Mesenteric fat pad (tissue), 1 donor: Measurements from ENCODE around the gene NDRG3. TPM values are rescaled to one million over a fixed set of nuclear protein-coding genes. Genes with fewer than 3 reads are reported as not detected.
A peak's percentile ranks its signal among the peaks of the same experiment; 100 is the strongest.
"Not testable (repeated sequence)": the region's sequence is repeated elsewhere in the genome, so short reads cannot be mapped to it uniquely, and the experiment has no call there.

Experiments used
- DNase-seq: peaks from one replicate; pipeline ENCODE4 v3.0.0-alpha.2; 2020; ENCODE audit warnings: low spot score
- total RNA-seq: library from RNA; stranded (reverse); fragmentation: NEBNext Ultra II Directional; extraction: Animal tissue kit (Norgen Biotek cat#: 25700); gene quantifications from one replicate; pipeline ENCODE4 v1.2.1, GENCODE V29; 2021
- donor health status: DM: yes; HTN: yes; CAD: no.

The NDRG3 gene
- total RNA-seq, 1 donor from 2014 or later, result 18.6 TPM

DNA sequence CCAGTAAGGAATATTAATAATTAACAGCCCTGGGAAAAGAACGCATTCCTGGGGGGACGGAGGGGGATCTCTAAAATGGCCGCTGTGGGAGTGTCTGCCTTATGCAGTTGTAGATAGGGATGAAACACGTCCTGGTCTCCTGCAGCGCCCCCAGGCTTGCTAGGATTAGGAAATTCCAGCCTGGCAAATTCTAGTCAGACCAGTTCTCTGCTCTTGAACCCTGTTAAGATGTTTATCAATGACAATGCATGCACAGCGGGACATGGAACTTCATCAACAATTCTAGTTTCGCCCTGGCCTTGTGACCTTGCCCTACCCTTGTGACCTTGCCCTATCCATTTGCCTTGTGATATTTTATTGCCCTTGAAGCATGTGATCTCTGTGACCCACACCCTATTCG, 50.4 kb downstream of the NDRG3 start:
- DNase-seq, result not testable (repeated sequence)

DNA sequence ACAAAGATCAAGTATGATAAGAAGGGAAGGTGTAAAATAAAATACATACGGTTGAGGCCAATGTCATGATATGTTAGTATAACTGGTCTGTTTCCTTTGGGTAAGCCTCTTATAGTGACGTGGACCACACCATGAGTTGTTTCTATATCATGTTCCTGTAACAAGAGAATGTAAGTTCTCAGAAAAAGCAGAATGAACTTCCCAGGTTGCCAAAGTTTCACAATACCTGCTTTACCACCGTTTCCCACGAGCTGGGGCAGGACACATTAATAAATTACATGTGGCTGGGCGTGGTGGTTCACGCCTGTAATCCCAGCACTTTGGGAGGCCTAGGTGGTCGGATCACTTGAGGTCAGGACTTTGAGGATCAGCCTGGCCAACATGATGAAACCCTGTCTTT, 57.3 kb downstream of the NDRG3 start:
- no peak for DNase-seq

GRCh38 chr20:36687850-36688249, 58.0 kb downstream of the NDRG3 start:
- DNase-seq, result no peak

GRCh38 chr20:36686944-36687343, 58.9 kb downstream of the NDRG3 start:
- DNase-seq, result no peak

GRCh38 chr20:36686504-36686903, 59.4 kb downstream of the NDRG3 start:
- no peak for DNase-seq

DNA sequence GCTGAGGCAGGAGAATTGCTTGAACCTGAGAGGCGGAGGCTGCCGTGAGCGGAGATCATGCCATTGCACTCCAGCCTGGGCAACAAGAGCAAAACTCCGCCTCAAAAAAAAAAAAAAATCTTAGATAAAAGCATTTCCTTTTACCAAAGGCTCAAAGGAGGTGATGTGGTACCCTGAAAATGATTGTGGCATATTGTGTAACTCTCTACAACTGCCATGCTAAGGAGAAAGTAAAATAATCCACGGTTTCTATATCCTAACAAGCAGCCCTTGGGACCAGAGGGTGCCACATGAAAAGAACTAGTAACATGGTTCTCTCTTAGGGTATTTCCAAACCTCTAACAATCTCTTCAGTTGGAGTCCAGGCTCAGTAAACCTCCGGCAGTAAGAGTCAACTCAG, 61.1 kb downstream of the NDRG3 start:
- DNase-seq, result no peak

DNA sequence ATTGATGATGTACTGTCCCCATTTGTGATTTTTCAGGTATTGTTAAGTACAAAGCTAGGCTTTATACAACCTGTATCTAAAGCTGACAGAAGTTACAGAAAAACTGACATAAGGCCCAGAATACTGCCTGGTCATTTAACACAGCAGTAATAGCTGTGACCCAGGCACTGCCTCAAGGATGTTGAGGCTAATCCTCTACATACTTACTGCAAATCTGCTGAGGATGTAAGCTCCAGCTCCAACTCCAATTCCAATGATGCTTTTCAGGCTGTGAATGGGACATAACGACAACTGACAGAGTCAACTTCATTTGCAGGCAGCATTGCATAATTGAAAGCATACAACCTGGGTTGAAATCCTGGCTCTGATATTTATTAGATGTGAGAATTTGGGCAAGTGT, 63.6 kb downstream of the NDRG3 start:
- DNase-seq, result no peak

DNA sequence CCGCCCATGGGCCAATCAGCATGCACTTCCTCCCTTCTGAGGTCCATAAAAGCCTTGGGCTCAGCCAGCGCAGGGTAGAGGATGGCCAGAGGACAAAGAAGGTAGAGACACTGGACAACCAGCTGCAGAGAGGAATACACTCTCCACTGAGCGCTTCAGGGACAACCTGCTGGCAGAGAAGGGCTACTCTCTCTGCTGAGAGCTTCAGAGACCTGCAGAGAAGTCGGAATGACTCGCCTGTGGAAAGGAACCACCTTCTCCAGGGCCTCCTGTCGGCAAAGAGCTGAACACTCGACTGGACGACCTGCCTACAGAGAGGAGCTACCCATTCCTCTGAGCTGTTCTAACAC, 68.5 kb downstream of the NDRG3 start:
- no peak for DNase-seq

DNA sequence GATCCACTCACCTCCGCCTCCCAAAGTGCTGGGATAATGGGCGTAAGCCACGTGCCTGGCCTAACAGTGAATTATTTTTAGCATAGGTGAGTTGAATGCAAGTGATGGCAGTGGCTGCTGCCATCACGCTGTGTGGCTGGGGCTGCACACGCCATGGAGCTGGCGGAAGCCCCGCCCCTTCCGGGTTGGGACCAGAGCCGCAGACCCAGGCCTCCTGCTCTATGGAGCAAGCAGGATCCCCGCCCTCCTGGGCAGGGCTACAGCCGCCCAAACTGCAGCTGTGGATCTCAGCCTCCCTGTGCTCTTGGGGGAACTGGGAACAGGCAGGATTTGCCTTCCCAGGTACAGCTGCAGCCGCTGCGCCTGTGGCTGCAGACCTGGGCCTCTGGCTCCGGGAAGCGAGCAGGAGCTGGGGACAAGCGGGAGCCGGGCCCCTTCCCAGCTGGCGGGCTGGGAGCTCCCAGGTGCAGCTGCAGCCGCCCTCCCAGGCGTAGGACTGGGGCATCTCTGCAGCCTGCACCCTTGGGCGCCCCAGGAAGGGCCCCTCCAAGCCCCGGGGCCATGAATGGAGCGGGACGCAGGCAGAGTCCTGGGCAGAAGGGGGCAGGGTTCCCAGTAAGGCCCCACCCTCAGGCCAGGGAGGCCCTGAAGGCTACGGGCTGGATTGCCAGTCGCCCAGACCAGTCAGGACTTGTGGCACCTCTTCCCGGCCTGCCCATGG, 69.0 kb downstream of the NDRG3 start:
- no peak for DNase-seq

DNA sequence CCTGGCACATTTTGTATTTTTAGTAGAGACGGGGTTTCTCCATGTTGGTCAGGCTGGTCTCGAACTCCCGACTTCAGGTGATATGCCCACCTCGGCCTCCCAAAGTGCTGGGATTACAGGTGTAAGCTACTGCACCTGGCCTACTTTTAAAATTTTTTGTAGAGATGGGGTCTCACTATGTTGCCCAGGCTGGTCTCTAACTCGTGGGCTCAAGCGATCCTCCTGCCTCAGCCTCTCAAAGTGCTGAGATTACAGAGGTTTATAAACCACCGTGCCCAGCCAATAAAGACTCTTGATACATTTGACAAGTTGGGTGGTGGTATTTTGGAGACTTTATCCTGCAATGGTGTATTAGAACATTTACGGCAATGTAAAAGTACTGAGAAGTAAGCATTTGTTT, 70.3 kb downstream of the NDRG3 start:
- not testable (repeated sequence) for DNase-seq

- no peak for DNase-seq
Measured at GRCh38 chr20:36672991-36673390, 72.9 kb downstream of the NDRG3 start.

GRCh38 chr20:36670665-36671357, 75.1 kb downstream of the NDRG3 start:
- no peak for DNase-seq

DNA sequence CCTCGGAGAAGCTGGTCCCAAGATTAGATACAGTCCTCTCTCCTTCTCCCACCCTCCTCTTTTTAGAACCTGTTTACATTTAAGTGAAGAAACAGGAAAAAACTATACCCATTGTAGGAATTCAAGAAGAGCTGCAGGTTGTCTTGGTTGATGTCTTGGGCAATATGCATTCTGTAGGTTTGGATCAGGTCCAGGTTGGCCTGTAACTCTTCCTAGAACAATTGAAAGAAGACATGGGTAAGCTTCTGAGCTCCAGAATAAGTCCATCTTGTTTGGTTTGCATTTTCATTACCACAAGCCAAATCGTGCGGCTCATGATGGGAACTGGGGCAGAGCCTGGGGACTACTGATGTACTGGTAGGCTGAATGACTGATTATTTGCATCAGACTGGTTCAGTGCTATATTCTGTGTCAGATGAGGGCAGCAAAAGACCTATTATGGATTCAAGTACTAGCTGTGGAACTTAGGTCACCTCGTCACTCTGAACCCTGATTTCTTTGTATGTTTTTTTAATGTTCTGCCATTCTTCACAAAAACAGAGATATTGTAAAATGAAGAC, 79.6 kb downstream of the NDRG3 start:
- DNase-seq, result no peak

- no peak for DNase-seq
Measured at GRCh38 chr20:36663031-36663430, 82.9 kb downstream of the NDRG3 start.

DNA sequence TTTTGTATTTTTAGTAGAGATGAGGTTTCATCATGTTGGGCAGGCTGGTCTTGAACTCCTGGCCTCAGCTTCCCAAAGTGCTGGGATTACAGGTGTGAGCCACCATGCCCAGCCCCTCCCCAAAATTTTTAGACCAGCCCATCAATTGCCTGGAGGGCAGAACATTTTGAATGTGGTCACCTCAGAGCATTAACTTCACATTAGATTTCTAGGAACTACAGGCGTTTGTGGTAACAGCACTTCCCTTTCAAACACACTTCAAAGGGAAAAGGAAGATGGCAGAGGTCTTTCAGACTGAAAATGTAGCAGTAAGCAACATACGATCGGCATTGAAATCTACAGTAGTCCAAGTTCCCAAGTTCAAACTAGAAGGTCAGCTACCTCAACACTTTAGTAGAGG, 87.6 kb downstream of the NDRG3 start:
- peak; percentile 8 for DNase-seq

DNA sequence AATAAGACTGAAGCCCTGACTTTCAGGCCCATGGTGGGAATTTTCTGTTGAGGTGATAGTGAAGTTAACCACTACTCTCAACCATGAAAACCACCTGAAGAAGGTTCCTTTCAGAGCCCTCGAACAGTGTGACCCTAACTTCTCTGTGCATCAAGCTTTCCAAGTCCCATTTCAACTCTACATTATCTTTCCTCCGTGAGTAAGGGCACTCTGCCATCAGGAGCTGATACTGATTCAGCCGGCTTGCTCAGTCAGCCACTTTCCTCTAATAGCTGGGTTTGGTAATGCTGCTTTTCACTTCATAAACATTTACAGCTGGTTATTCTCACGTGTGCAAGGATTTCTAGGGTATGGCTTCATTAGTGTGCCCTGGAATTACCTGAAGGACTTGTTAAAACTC, 89.2 kb downstream of the NDRG3 start:
- DNase-seq, result no peak

GRCh38 chr20:36655004-36655403, 90.9 kb downstream of the NDRG3 start:
- DNase-seq, result peak; percentile 30

GRCh38 chr20:36654506-36654905, 91.4 kb downstream of the NDRG3 start:
- peak; percentile 72 for DNase-seq

- DNase-seq, result peak; percentile 39
Measured at GRCh38 chr20:36653456-36653855, 92.4 kb downstream of the NDRG3 start.

DNA sequence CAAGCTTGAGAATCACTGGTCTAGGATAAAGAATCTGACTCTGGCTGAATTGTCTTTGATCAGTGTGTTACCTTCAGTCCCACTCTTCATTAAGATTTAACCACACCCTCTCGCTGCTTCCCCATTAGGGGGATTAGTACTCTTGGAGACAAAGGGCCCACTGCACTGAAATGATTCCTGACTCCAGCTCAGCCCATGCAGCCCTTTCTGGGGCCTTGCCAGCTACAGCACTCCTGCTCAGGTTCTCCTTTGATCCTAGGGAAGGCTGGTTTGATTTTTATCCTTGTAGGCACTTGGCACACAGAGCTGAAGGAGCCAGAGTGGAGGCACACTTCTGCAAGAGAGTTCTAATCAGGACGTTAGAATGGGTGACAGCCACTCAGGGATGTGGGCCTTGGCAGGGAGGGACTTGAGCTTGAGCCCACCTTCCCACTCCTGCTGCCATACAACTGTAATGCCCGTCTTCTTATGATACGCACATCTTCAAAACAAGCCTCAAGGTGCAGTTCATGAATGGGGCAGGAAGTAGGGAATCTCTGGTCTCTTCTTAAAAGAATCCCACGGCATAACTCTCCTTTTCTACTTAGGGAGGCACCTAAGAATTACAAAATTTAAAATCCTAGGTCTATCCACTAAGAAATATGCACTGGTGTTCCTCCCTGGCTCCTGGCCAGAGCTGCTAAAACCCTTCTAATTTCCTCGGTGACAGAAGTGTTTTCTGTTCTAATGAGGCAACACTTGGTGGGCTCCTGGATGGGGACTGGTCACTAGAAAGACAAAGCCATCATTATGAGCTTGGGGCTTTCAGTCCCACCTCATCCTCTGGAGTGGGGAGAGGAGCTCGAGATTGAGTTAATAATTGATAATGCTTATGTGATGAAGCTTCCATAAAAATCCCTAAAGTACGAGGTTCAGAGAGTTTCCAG, 98.4 kb downstream of the NDRG3 start:
- peak; percentile 24 for DNase-seq

GRCh38 chr20:36646678-36647077, 99.2 kb downstream of the NDRG3 start:
- no peak for DNase-seq

DNA sequence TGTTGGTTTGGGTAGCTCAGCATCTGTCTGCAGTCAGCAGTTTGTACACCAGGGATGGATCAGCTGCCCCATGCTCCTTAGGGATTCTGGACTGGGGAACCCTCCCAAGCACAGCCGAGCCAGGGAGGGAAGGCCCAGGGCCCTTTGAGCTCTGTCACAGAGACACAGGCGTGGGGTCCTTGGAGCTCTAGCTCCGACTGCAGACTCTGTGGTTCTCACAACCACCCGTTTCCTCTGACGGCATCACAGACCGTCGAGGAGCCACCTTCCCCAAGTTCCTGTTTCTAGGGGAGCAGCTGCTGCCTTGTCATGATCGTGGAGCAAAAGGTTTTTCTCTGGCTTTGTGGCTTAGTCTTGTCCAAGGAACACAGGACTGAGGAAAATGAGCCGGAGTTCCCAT, 99.9 kb downstream of the NDRG3 start, which contains the start of gene SLA2:
Gene SLA2 (minus strand): TSS at position 199 of the 400 bp plus-strand sequence. CDS start 4,861 bp downstream, outside the sequence.
- DNase-seq, result no peak
